ENCODE results near the gene RHPN2.

RHPN2 gene

DNA sequence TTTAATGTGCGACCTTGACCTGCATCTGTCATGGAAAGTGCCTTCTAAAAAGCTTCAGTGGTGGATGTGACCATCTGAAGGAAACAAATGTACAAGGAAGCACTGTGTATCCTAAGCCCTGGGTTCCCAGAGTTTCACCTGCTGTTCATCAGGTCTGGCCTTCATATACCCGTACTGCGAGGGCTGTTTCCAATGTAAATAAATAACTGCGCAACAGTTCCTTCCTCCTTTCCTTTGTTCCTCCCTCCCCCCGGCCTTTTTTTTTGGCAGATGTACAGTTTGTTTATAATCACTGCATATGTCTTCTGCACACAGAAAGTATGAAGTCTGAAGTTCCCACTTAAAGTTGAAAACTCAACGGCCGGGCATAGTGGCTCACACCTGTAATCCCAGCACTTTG is 87.4 kb downstream of the RHPN2 start:
- TF ChIP-seq CTCF (IDR thresholded peaks at IDR 0.05; ENCODE audit: insufficient read depth, low read depth, low read length, missing control alignments): no peak
- DNase-seq (ENCODE audit: low read depth): no peak

DNA sequence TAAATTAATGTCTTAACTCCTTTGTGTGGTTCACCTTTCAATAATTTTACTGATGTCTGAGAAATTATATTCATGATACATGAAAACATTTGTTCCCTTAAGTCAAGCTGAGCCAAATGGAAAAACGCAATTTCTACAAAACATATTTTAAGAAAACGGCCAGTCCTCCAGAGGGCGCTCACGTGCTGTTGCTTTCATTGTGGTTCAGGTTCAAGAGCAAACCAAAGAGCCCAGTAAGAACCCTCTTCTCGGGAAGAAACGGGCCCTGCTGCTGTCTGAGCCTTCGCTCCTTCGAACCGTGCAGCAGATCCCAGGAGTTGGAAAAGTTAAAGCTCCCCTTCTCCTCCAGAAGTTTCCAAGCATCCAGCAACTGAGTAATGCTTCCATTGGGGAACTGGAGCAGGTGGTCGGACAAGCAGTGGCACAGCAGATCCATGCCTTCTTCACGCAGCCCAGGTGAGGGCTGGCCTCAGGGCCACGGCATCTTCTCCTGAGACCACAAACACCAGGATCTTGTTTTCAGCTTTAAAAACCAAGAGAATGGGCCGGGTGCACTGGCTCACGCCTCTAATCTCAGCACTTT is 88.4 kb downstream of the RHPN2 start:
- peak; percentile 90 for TF ChIP-seq CTCF (IDR thresholded peaks at IDR 0.05; ENCODE audit: insufficient read depth, low read depth, low read length, missing control alignments)

More for the DNA sequence above, 87.4 kb downstream of the RHPN2 start:
- no peak overlapping the region for H3K4me3 ChIP-seq (ENCODE audit: low read length)

GRCh38 chr19:32971715-32972540 is 92.8 kb downstream of the RHPN2 start, which contains the start of the genes CEP89 and FAAP24:
Gene CEP89, minus strand, starts transcription at chr19:32971958. Its CDS starts 84 bp downstream, at chr19:32971874.
Gene FAAP24, plus strand, starts transcription at chr19:32972242. Its CDS starts 955 bp downstream, at chr19:32973197.
- TF ChIP-seq CTCF (IDR thresholded peaks at IDR 0.05; ENCODE audit: insufficient read depth, low read depth, low read length, missing control alignments): no peak
- DNase-seq (ENCODE audit: low read depth): peak; percentile 99
- H3K4me3 ChIP-seq (ENCODE audit: low read length): peak within 1 kb of the TSS; percentile 81

More for the DNA sequence above, 88.4 kb downstream of the RHPN2 start:
- peak; percentile 71 for DNase-seq (ENCODE audit: low read depth)
- no peak overlapping the region for H3K4me3 ChIP-seq (ENCODE audit: low read length)

GRCh38 chr19:32971012-32971595 is 93.6 kb downstream of the RHPN2 start:
- no peak for TF ChIP-seq CTCF (IDR thresholded peaks at IDR 0.05; ENCODE audit: insufficient read depth, low read depth, low read length, missing control alignments)
- H3K4me3 ChIP-seq (ENCODE audit: low read length): peak overlapping the region; percentile 73
- no peak for DNase-seq (ENCODE audit: low read depth)

DNA sequence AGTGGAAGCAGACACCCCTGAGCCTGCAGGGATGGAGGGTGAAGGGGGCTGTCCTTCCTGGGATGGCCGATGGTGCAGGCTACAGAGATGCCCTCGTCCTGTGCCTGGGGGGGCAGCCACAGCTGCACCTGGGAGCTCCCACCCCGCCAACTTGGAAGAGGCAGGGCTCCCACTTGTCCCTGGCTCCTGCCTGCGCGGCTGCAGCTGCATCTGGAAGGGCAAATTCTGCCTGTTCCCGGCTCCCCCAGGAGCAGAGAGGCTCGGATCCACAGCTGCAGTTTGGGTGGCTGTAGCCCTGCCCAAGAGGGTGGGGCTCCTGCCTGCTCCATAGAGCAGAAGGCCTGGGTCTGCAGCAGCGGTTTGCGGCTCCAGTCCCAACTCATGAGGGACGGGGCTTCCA is 95.1 kb downstream of the RHPN2 start:
- DNase-seq (ENCODE audit: low read depth): no peak
- no peak for TF ChIP-seq CTCF (IDR thresholded peaks at IDR 0.05; ENCODE audit: insufficient read depth, low read depth, low read length, missing control alignments)
- H3K4me3 ChIP-seq (ENCODE audit: low read length): no peak overlapping the region

DNA sequence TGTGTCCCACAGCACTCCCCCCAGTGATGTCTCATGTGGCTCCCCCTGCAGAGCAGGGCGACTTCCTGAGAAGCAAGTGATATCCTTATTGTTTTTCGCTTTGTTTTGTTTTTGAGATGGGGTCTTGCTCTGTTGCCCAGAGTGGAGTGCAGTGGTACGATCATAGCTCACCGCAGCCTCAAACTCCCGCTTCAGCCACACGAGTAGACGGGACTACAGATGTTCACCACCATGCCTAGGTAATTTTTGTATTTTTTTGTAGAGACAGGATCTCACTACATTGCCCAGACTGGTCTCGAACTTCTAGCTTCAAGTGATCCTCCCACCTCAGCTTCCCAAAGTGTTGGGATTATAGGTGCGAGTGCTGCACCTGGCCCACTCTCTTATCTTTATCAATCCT is 97.9 kb downstream of the RHPN2 start:
- no peak for TF ChIP-seq CTCF (IDR thresholded peaks at IDR 0.05; ENCODE audit: insufficient read depth, low read depth, low read length, missing control alignments)
- H3K4me3 ChIP-seq (ENCODE audit: low read length): no peak overlapping the region
- DNase-seq (ENCODE audit: low read depth): no peak
